Right renal pelvis (tissue), 4 donors: Measurements from ENCODE around the gene OTUB2. TPM values are rescaled to one million over a fixed set of nuclear protein-coding genes. Genes with fewer than 3 reads are reported as not detected.

Experiments
- DNase-seq, 4 donors: peaks; one replicate each; pipeline ENCODE4 v3.0.0-alpha.2; 2013; ENCODE audit warnings: low read depth in 4 of 4, low spot score in 3 of 4, missing footprints in 1 of 4
- polyA plus RNA-seq, 4 donors: library from polyadenylated mRNA; unstranded; fragments of 120-200 nt; gene quantifications; one replicate each; pipeline ENCODE4 v1.2.1, GENCODE V29; 2013; ENCODE audit not compliant: insufficient read length in 4 of 4

OTUB2 gene
- polyA plus RNA-seq, 4 donors, result 4.1 to 5.1 (median 4.8) TPM

GRCh38 chr14:94089479-94089878 lies 63.3 kb downstream of the OTUB2 start:
- no peak for DNase-seq

- DNase-seq, result no peak
Observed at GRCh38 chr14:94093418-94093817, 67.3 kb downstream of the OTUB2 start.

- no peak for DNase-seq
Observed at GRCh38 chr14:94097091-94097490, 71.0 kb downstream of the OTUB2 start.

Other genes starting within 250 kb of the OTUB2 start
- gene PRIMA1, start 237.9 kb upstream of the OTUB2 start, polyA plus RNA-seq, result 1 to 10 TPM; 1.4 to 2.1 (median 1.5) TPM
- not detected for gene FAM181A, start 99.0 kb upstream of the OTUB2 start, polyA plus RNA-seq
- under 1 TPM; 0.30 to 0.58 (median 0.40) TPM for gene ASB2, start 49.8 kb upstream of the OTUB2 start, polyA plus RNA-seq
- gene CCDC197, start 29.0 kb upstream of the OTUB2 start, polyA plus RNA-seq, result not detected
- 100 to 1,000 TPM; 154 to 169 (median 159) TPM for gene DDX24, start 54.9 kb downstream of the OTUB2 start, polyA plus RNA-seq
- gene IFI27L1, start 55.0 kb downstream of the OTUB2 start, polyA plus RNA-seq, result 10 to 100 TPM; 22.4 to 27.0 (median 25.7) TPM
- gene IFI27, start 84.4 kb downstream of the OTUB2 start, polyA plus RNA-seq, result 1 to 10 TPM; 3.9 to 7.5 (median 6.9) TPM
- gene IFI27L2, start 103.3 kb downstream of the OTUB2 start, polyA plus RNA-seq, result 10 to 100 TPM; 21.2 to 31.1 (median 27.2) TPM
- under 1 TPM; 0.15 to 0.29 (median 0.21) TPM for gene PPP4R4, start 148.0 kb downstream of the OTUB2 start, polyA plus RNA-seq